Measurements from ENCODE around the gene DAPK3.
"Not testable (repeated sequence)": the region's sequence is repeated elsewhere in the genome, so short reads cannot be mapped to it uniquely, and the experiment has no call there.

Gene DAPK3

GRCh38 chr19:3952755-3953276, 18.1 kb downstream of the DAPK3 start:
- not testable (repeated sequence) for DNase-seq

GRCh38 chr19:3950871-3951861, 19.7 kb downstream of the DAPK3 start:
- DNase-seq = peak in 1 of 2 donors; percentile 12

- DNase-seq = no peak
These were observed 20.7 kb downstream of the DAPK3 start for GRCh38 chr19:3949997-3950859.

GRCh38 chr19:3949294-3949693, 21.6 kb downstream of the DAPK3 start:
- DNase-seq = no peak

- not testable (repeated sequence) for DNase-seq
These were observed 23.5 kb downstream of the DAPK3 start for GRCh38 chr19:3947316-3947933.

- DNase-seq = no peak
These were observed 25.1 kb downstream of the DAPK3 start for GRCh38 chr19:3945838-3946237.

GRCh38 chr19:3944018-3944721, 26.7 kb downstream of the DAPK3 start:
- DNase-seq = no peak

GRCh38 chr19:3942790-3943409, 28.0 kb downstream of the DAPK3 start:
- peak in 1 of 2 donors; percentile 13 for DNase-seq

GRCh38 chr19:3938300-3938950, 32.5 kb downstream of the DAPK3 start:
- DNase-seq = not testable (repeated sequence)

- no peak for DNase-seq
These were observed 34.1 kb downstream of the DAPK3 start for GRCh38 chr19:3936506-3937442.

- peak in 1 of 2 donors; percentile 38 for DNase-seq
These were observed 37.7 kb downstream of the DAPK3 start, which contains the start of gene NMRK2 for GRCh38 chr19:3932931-3933810. Gene NMRK2, plus strand, starts transcription at chr19:3933069. Its CDS starts 603 bp downstream, at chr19:3933672.

GRCh38 chr19:3931041-3931440, 39.9 kb downstream of the DAPK3 start:
- no peak for DNase-seq

- DNase-seq = no peak
These were observed 47.0 kb downstream of the DAPK3 start for GRCh38 chr19:3923912-3924311.

- DNase-seq = no peak
These were observed 47.7 kb downstream of the DAPK3 start for GRCh38 chr19:3923096-3923758.

- DNase-seq = no peak
These were observed 51.1 kb downstream of the DAPK3 start for GRCh38 chr19:3919793-3920192.

GRCh38 chr19:3916033-3916432, 54.9 kb downstream of the DAPK3 start:
- no peak for DNase-seq

- DNase-seq = no peak
These were observed 56.7 kb downstream of the DAPK3 start for GRCh38 chr19:3914199-3914598.

GRCh38 chr19:3910105-3910504, 60.8 kb downstream of the DAPK3 start:
- no peak for DNase-seq
